ENCODE data around the gene CSNK1G1. TPM values are rescaled to one million over a fixed set of nuclear protein-coding genes. Genes with fewer than 3 reads are reported as not detected.

The CSNK1G1 gene
- total and polyA plus RNA-seq, 2 of the 8 experiments (the other 6 are each of a cell fraction or from before 2014, with no cell fraction given), result 6.0 to 12.9 TPM

DNA sequence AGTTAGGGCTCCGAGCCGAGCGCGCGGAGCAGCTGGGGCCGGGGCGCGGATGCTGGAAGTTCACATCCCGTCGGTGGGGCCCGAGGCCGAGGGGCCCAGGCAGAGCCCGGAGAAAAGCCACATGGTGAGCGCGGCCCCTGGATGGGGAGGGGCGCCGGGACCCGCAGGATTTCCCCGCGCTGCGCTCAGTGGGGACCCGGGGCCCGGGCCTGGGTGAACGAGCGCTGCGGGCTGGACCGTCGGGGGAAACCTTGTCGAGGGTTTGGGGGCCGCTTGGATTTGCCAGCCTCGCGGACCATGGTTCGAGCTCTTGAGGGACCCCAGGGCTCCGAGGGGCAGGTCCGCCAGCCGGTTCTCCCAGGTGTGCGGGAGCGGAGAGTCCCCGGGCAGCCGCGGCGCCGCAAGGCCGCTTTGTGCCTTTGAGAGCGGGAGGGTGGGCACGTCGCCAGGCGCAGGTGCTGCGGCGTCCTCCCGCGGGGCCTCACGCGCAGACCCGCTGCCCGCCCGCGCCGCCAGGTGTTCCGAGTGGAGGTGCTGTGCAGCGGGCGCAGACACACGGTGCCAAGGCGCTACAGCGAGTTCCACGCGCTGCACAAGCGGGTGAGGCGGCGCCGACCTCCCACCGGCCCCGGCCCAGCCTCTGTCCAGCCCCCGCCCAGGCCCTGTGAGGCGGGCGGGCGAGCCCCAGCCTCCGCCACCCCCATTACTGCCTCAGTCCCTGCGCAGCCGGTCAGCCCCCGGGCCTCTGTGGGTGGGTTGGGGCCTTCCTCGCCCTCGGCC, 204.1 kb downstream of the CSNK1G1 start, which contains the start of gene SNX22 (continued):
- TF ChIP-seq TAF1 (IDR thresholded peaks at IDR 0.05; ENCODE audit: low read depth, low read length) (no peak), HDAC2 (IDR thresholded peaks at IDR 0.05; ENCODE audit: borderline replicate concordance in 1 of 2, low read depth in 2 of 2, low read length in 2 of 2) (no peak), TCF12 (IDR thresholded peaks at IDR 0.05; ENCODE audit: low read depth, low read length) (no peak), CHD1 (IDR thresholded peaks at IDR 0.05; ENCODE audit: low read depth, low read length) (no peak), ZNF274 (IDR thresholded peaks at IDR 0.05; ENCODE audit: borderline replicate concordance, extremely low read depth, low read length) (no peak), RAD21 (IDR thresholded peaks at IDR 0.05 in 1 of 2, conservative IDR thresholded peaks at IDR 0.05 in 1 of 2; ENCODE audit: low read depth in 2 of 2, low read length in 2 of 2) (no peak), POU5F1 (IDR thresholded peaks at IDR 0.05; ENCODE audit: low read depth, low read length) (no peak), NANOG (IDR thresholded peaks at IDR 0.05; ENCODE audit: insufficient read depth, low read depth, low read length, poor library complexity, severe bottlenecking) (no peak), RBBP5 (IDR thresholded peaks at IDR 0.05; ENCODE audit: borderline replicate concordance, low read depth, low read length) (peak; percentile 53; the same call in 1 of the 2 replicates), SUZ12 (IDR thresholded peaks at IDR 0.05; ENCODE audit: low read length) (peak; percentile 41; the same call in 1 of the 2 replicates), SP2 (IDR thresholded peaks at IDR 0.05; ENCODE audit: low read length) (no peak), GTF2F1 (IDR thresholded peaks at IDR 0.05; ENCODE audit: borderline replicate concordance, low read depth, low read length) (no peak), CHD2 (IDR thresholded peaks at IDR 0.05; ENCODE audit: low read length) (no peak), EGR1 (IDR thresholded peaks at IDR 0.05; ENCODE audit: borderline replicate concordance, low read depth, low read length) (no peak), SIN3A (conservative IDR thresholded peaks at IDR 0.05 in 1 of 2, IDR thresholded peaks at IDR 0.05 in 1 of 2; ENCODE audit: low read depth in 1 of 2, low read length in 2 of 2) (no peak; a peak in 1 of 4 replicates)
- TF ChIP-seq, protein P1, sequence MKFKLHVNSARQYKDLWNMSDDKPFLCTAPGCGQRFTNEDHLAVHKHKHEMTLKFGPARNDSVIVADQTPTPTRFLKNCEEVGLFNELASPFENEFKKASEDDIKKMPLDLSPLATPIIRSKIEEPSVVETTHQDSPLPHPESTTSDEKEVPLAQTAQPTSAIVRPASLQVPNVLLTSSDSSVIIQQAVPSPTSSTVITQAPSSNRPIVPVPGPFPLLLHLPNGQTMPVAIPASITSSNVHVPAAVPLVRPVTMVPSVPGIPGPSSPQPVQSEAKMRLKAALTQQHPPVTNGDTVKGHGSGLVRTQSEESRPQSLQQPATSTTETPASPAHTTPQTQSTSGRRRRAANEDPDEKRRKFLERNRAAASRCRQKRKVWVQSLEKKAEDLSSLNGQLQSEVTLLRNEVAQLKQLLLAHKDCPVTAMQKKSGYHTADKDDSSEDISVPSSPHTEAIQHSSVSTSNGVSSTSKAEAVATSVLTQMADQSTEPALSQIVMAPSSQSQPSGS (IDR thresholded peaks at IDR 0.05; ENCODE audit: low read length), result no peak
